ENCODE results near the gene ATP10D.

- TF ChIP-seq, protein P1, sequence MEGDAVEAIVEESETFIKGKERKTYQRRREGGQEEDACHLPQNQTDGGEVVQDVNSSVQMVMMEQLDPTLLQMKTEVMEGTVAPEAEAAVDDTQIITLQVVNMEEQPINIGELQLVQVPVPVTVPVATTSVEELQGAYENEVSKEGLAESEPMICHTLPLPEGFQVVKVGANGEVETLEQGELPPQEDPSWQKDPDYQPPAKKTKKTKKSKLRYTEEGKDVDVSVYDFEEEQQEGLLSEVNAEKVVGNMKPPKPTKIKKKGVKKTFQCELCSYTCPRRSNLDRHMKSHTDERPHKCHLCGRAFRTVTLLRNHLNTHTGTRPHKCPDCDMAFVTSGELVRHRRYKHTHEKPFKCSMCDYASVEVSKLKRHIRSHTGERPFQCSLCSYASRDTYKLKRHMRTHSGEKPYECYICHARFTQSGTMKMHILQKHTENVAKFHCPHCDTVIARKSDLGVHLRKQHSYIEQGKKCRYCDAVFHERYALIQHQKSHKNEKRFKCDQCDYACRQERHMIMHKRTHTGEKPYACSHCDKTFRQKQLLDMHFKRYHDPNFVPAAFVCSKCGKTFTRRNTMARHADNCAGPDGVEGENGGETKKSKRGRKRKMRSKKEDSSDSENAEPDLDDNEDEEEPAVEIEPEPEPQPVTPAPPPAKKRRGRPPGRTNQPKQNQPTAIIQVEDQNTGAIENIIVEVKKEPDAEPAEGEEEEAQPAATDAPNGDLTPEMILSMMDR (IDR thresholded peaks at IDR 0.05), result no peak
- TF ChIP-seq POLR2A (IDR thresholded peaks at IDR 0.05) (no peak), POLR2AphosphoS5 (IDR thresholded peaks at IDR 0.05; ENCODE audit: insufficient read depth in 1 of 2, low read depth in 1 of 2) (no peak)
Measured at GRCh38 chr4:47475411-47475810, 9.7 kb upstream of the ATP10D start.
